Measurements from ENCODE around the gene AURKAIP1. TPM values are rescaled to one million over a fixed set of nuclear protein-coding genes. Genes with fewer than 3 reads are reported as not detected.

Gene AURKAIP1
- total RNA-seq, 2 donors from 2014 or later = 159 to 162 TPM

GRCh38 chr1:1420654-1421141 is 45.7 kb upstream of the AURKAIP1 start:
- peaks cover 7% of the 10 kb centered on the region for H3K27me3 Mint-ChIP-seq (ENCODE audit: insufficient read depth)
- Histone ChIP-seq H3K27me3 (ENCODE audit: control insufficient read depth, insufficient read depth, low read length, poor library complexity, severe bottlenecking) (no peaks in the 10 kb centered on the region), H3K4me1 (ENCODE audit: control insufficient read depth, insufficient read depth, low read length) (peaks cover 13% of the 10 kb centered on the region), H3K4me3 (ENCODE audit: low read length) (no peak overlapping the region), H3K9me3 (ENCODE audit: control insufficient read depth, low read length) (no peaks in the 10 kb centered on the region), H3K27ac (ENCODE audit: low read depth, low read length) (no peak overlapping the region), H3K9ac (ENCODE audit: extremely low read depth, low read length, poor library complexity, severe bottlenecking) (no peak overlapping the region), H3K36me3 (ENCODE audit: control insufficient read depth, insufficient read depth, low read length) (no peaks in the 10 kb centered on the region)
- no peaks in the 10 kb centered on the region for H3K9me3 Mint-ChIP-seq
- peak overlapping the region; percentile 23 for H3K4me3 Mint-ChIP-seq
- H3K4me1 Mint-ChIP-seq = peaks cover 13% of the 10 kb centered on the region
- TF ChIP-seq CTCF (conservative IDR thresholded peaks at IDR 0.05) = no peak
- WGBS, 2 experiments (ENCODE audit: insufficient coverage in 1 of 2, insufficient read length in 1 of 2) = 93 to 100% methylated on average over 3 to 12 of the region's 12 CpGs
- peak; percentile 57 for DNase-seq
- H3K36me3 Mint-ChIP-seq (ENCODE audit: low read depth) = no peaks in the 10 kb centered on the region
- H3K27ac Mint-ChIP-seq = no peak overlapping the region

DNA sequence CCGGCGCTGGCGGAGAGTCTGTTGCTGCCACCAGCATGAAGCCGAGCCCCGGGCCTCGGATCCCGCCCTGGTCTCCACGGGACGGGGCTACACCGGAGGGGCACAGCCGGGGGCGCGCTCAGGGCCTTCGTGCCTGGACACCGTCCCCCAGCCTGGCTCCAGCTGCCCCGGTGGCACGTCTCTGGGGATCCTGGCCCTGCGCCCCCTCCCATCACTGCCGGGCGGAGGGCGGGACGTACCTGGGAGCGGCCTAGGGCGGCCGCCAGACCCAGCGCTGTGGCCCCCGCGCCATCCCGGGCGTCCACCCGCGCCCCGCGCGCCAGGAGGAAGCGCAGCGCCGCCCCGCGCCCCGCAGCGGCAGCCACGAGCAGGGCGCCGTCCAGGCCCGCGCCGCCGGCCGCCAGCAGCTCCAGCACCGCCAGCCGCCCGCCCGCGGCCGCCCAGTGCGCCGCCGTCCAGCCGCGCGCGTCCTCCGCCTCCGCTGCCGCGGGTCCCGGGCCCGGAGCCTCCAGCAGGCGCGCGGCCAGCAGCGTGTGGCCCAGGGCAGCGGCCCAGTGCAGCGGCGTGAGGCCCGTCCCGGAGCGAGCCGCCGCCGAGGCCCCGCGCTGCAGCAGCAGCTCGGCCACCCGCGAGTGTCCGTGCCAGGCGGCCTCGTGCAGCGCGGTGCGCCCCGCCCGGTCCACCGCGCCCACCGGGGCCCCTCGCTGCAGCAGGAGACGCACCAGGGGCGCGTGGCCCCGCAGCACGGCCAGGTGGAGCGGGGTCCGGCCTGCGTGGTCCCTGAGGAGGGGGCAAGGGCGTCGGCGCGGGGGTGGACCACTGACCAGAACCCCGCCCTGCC is 45.0 kb upstream of the AURKAIP1 start:
- no peaks in the 10 kb centered on the region for H3K36me3 Mint-ChIP-seq (ENCODE audit: low read depth)
- DNase-seq = peak; percentile 74
- no peaks in the 10 kb centered on the region for H3K9me3 Mint-ChIP-seq
- H3K4me3 Mint-ChIP-seq = peak overlapping the region; percentile 18
- Histone ChIP-seq H3K27ac (ENCODE audit: low read depth, low read length) (no peak overlapping the region), H3K4me3 (ENCODE audit: low read length) (no peak overlapping the region), H3K9me3 (ENCODE audit: control insufficient read depth, low read length) (no peaks in the 10 kb centered on the region), H3K9ac (ENCODE audit: extremely low read depth, low read length, poor library complexity, severe bottlenecking) (no peak overlapping the region), H3K4me1 (ENCODE audit: control insufficient read depth, insufficient read depth, low read length) (peaks cover 13% of the 10 kb centered on the region), H3K36me3 (ENCODE audit: control insufficient read depth, insufficient read depth, low read length) (no peaks in the 10 kb centered on the region), H3K27me3 (ENCODE audit: control insufficient read depth, insufficient read depth, low read length, poor library complexity, severe bottlenecking) (no peaks in the 10 kb centered on the region)
- H3K27me3 Mint-ChIP-seq (ENCODE audit: insufficient read depth) = peaks cover 7% of the 10 kb centered on the region
- H3K4me1 Mint-ChIP-seq = peaks cover 14% of the 10 kb centered on the region
- TF ChIP-seq CTCF (conservative IDR thresholded peaks at IDR 0.05) = no peak
- no peak overlapping the region for H3K27ac Mint-ChIP-seq
- WGBS, 2 experiments (ENCODE audit: insufficient coverage in 1 of 2, insufficient read length in 1 of 2) = 82 to 94% methylated on average over 18 to 112 of the region's 112 CpGs

DNA sequence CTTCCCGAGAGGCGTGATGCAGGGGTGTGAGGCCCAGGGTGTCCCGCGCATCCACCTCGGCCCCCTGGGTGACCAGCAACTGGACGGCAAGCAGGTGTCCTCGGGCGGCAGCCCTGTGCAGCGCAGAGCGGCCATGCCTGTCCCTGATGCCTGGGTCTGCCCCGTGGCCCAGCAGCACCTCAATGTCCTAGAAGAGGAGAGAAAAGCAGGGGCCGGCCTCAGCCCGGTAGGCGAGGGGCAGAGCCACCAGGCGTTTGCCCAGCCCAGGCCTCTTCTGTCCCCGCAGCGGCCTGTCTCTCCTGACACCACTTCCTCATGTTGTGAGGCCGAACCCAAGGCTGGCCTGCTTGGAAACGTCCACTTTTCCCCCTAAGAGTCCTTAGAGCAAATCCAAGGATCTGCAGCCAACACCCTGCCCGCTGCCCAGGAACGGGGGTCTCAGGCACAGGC is 44.4 kb upstream of the AURKAIP1 start:
- no peak overlapping the region for H3K9ac ChIP-seq (ENCODE audit: extremely low read depth, low read length, poor library complexity, severe bottlenecking)
- Mint-ChIP-seq H3K4me1 (peaks cover 15% of the 10 kb centered on the region), H3K36me3 (ENCODE audit: low read depth) (no peaks in the 10 kb centered on the region), H3K27me3 (ENCODE audit: insufficient read depth) (peaks cover 7% of the 10 kb centered on the region), H3K27ac (no peak overlapping the region), H3K4me3 (peak overlapping the region; percentile 18), H3K9me3 (no peaks in the 10 kb centered on the region)
- H3K4me3 ChIP-seq (ENCODE audit: low read length) = no peak overlapping the region
- H3K4me1 ChIP-seq (ENCODE audit: control insufficient read depth, insufficient read depth, low read length) = peaks cover 13% of the 10 kb centered on the region
- no peak for DNase-seq
- TF ChIP-seq CTCF (conservative IDR thresholded peaks at IDR 0.05) = no peak
- no peak overlapping the region for H3K27ac ChIP-seq (ENCODE audit: low read depth, low read length)
- H3K9me3 ChIP-seq (ENCODE audit: control insufficient read depth, low read length) = no peaks in the 10 kb centered on the region
- WGBS, 2 experiments (ENCODE audit: insufficient coverage in 1 of 2, insufficient read length in 1 of 2) = 94 to 97% methylated on average over 16 to 21 of the region's 21 CpGs
- no peaks in the 10 kb centered on the region for H3K27me3 ChIP-seq (ENCODE audit: control insufficient read depth, insufficient read depth, low read length, poor library complexity, severe bottlenecking)
- H3K36me3 ChIP-seq (ENCODE audit: control insufficient read depth, insufficient read depth, low read length) = no peaks in the 10 kb centered on the region
